Activated T-cell treated with anti-CD3 and anti-CD28 coated beads for 4 hours (primary cell): Measurements from ENCODE around the gene BRD3.

Experiments
- DNase-seq: peaks from one replicate; pipeline ENCODE4 v3.0.0-alpha.2; 2020

BRD3 gene

GRCh38 chr9:134053941-134054761, 13.7 kb downstream of the BRD3 start:
- no peak for DNase-seq

- no peak for DNase-seq
Observed at GRCh38 chr9:134053401-134053871, 14.4 kb downstream of the BRD3 start.

GRCh38 chr9:134052941-134053340, 14.9 kb downstream of the BRD3 start:
- no peak for DNase-seq

GRCh38 chr9:134052491-134052890, 15.3 kb downstream of the BRD3 start:
- DNase-seq = no peak

GRCh38 chr9:134051319-134051718, 16.5 kb downstream of the BRD3 start:
- no peak for DNase-seq

- no peak for DNase-seq
Observed at GRCh38 chr9:134050726-134051125, 17.1 kb downstream of the BRD3 start.

- DNase-seq = no peak
Observed at GRCh38 chr9:134049772-134050588, 17.8 kb downstream of the BRD3 start.

- DNase-seq = no peak
Observed at GRCh38 chr9:134049236-134049635, 18.6 kb downstream of the BRD3 start.

- no peak for DNase-seq
Observed at GRCh38 chr9:134048582-134048968, 19.3 kb downstream of the BRD3 start.

- no peak for DNase-seq
Observed at GRCh38 chr9:134047868-134048581, 19.8 kb downstream of the BRD3 start.

GRCh38 chr9:134046894-134047681, 20.7 kb downstream of the BRD3 start:
- no peak for DNase-seq

- no peak for DNase-seq
Observed at GRCh38 chr9:134045841-134046544, 21.8 kb downstream of the BRD3 start.

GRCh38 chr9:134044944-134045343, 22.9 kb downstream of the BRD3 start:
- no peak for DNase-seq

GRCh38 chr9:134043531-134043988, 24.3 kb downstream of the BRD3 start:
- no peak for DNase-seq

- no peak for DNase-seq
Observed at GRCh38 chr9:134041649-134041962, 26.2 kb downstream of the BRD3 start.

GRCh38 chr9:134040781-134041648, 26.8 kb downstream of the BRD3 start:
- DNase-seq = no peak

GRCh38 chr9:134040176-134040565, 27.7 kb downstream of the BRD3 start:
- DNase-seq = no peak

- no peak for DNase-seq
Observed at GRCh38 chr9:134039386-134040175, 28.2 kb downstream of the BRD3 start.

GRCh38 chr9:134037641-134038040, 30.2 kb downstream of the BRD3 start:
- DNase-seq = no peak

- DNase-seq = no peak
Observed at GRCh38 chr9:134036130-134036529, 31.7 kb downstream of the BRD3 start.
